HG03280 (cell line): ENCODE measurements around the gene ISYNA1.

Experiments used
- ATAC-seq: cut with Tn5 transposase; IDR thresholded peaks from one replicate; pipeline ENCODE4 v1.9.1; 2021; ENCODE audit warnings: mild to moderate bottlenecking, moderate library complexity; ENCODE audit not compliant: unreplicated experiment

Gene ISYNA1

DNA sequence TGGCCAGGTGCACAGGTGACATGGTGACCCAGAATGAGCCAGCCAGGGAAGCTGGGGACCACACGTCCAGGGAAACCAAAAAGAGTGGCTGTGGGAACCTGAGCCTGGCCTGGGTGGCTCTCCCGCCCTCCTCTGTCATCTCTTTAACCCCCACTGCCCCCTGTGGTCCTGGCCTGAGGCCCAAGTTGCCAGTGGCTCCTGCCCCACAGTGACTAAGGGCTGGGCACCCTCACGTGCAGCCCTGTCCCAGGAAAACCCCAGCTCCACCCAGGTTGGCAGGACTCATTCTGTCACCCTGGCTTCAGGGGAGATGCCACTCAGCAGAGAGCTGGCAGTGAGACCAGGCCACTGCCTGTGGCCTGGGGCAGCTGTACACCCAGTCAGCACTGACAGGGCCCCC lies 30.6 kb upstream of the ISYNA1 start:
- no peak for ATAC-seq

DNA sequence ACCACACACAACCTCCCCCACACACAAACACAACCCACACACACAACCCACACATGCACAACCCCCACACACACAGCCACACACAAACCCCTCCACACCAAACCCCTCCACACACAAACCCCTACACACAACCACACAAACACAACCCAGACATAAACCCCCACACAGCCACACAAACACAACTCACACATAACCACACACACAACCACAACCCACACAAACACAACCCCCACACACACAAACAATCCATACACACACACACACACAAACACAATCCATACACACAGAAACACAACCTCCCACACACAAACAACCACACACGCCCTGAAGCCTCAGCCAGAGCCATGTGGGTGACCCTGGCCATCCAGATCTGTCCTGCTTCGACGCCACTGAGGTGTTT lies 30.0 kb upstream of the ISYNA1 start:
- ATAC-seq: no peak

DNA sequence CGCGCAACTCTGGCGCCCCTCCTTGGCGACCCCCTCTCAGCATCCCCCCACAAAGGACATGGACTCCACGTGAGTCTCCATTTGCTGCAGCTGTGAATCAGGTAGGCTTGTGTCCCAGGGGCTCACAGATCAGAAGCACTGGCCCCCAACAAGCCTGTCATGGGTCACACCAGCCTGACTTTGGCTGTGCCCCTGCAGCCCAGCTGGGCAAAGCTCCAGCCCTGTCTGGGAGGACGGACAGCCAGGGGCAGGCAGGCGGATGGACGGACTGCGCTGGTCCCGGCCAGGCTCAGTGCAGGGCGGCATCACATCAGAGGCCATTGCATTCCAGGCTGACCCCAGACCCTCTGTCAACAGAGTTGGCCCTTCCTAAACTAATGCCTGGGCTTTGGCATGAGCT lies 28.4 kb upstream of the ISYNA1 start:
- no peak for ATAC-seq

DNA sequence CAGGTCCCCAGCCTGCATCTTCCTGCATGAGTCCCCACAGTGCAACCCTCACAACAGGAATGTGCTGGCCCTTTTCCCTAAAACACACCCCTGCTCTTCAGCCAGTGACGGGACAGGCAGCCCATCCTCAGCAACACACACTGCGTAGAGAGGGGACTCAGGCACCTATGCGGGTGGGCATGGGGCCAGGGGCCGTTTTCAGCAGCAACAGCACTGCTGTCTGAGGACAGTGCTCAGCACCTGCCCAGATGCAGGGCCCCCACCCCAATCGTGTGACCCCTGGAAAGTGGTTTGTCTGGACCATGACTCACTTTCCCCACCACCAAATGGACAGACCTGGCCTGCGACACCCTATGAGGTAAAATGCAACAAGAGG lies 28.0 kb upstream of the ISYNA1 start:
- no peak for ATAC-seq

DNA sequence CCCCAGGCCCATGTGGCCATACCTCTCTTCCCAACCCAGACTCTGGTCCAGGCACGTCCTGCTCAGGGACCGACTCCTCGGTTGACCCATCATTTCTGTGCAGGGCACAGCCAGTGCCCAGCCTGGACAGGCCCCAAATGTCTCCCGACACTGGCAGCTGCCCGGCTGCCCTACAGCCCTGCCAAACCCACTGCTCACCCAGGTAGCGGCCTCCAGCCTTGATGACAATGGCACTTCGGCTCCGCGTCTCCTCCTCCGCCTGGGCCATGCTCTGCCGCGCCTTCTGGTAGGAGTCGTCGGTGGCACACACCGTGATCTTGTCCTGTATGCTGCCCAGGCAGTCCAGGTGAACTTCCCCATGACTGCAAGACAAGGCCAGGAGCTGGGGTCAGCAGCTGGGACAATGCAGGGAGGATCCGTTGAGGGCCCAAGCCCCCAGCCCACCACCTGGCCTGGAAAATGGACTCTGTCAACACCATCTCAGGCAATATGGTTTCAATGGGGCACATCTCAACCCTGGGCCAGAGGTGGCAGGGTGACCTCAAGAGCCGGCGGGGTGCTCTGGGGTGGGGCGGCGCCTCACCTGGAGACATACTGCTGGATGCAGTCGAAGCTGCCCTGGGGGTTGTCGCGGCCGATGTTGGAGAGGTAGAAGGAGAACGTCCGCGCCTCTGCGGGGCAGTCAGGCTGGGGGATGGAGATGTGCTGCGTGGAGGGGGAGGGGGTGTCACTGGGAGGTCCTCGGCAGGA lies 27.5 kb upstream of the ISYNA1 start:
- ATAC-seq: no peak

DNA sequence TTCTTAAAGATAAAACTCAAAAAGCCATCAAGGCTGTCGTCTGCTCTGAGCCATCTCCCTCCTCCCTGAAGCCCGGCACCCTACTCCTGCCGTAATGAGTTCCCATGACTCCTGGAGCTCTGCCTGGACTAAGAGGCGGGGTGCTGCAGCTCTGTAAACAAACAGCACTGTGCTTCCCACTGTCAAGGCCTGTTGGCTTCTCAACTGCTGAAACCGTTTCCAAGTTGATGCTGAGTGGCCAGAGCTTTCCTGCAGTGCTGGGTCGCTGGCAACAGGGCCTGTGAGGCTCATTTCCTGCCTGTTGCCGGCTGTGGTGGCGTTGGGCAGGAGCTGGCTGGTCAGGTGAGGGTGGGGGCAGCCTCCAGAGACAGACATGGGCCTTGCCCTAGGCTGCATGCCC lies 26.7 kb upstream of the ISYNA1 start:
- ATAC-seq: no peak

DNA sequence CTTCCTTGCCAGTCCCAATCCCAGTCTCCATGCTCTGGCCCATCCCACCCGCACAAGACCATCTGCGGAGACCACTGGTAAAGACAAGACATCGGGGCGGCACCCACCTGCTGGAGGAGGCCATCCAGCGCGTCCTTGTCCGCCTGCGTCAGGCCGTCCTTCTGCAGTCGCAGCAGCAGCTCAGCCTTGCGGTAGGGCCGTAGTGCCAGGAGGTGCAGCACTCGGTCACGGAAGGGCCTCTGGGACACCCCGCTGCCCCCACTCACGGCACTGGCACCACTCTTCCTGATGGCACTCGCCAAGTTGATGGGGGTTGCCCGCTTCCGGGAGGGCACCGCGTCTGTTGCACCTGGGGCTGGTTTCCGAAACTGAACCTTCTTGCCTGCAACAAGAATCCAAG lies 23.5 kb upstream of the ISYNA1 start:
- no peak for ATAC-seq

DNA sequence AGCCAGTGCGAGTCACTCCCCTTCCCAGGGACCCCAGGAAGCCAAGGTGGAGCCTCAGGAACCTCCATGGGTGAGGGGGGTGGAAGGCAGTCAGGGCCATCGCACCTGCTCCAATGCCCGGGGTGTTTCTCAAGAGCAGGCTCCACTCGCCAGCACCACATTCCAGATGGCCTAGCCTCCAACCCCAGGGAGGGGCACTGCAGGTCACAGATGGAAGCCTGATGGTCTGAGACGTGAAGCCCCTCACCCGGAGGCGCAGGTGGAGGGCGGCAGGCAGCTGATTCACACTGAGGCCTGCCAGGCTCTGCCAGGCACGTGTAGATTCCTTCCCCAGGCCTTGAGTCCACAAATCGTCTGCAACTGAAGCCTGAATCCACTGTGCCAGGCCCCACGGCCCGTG lies 23.0 kb upstream of the ISYNA1 start:
- no peak for ATAC-seq

DNA sequence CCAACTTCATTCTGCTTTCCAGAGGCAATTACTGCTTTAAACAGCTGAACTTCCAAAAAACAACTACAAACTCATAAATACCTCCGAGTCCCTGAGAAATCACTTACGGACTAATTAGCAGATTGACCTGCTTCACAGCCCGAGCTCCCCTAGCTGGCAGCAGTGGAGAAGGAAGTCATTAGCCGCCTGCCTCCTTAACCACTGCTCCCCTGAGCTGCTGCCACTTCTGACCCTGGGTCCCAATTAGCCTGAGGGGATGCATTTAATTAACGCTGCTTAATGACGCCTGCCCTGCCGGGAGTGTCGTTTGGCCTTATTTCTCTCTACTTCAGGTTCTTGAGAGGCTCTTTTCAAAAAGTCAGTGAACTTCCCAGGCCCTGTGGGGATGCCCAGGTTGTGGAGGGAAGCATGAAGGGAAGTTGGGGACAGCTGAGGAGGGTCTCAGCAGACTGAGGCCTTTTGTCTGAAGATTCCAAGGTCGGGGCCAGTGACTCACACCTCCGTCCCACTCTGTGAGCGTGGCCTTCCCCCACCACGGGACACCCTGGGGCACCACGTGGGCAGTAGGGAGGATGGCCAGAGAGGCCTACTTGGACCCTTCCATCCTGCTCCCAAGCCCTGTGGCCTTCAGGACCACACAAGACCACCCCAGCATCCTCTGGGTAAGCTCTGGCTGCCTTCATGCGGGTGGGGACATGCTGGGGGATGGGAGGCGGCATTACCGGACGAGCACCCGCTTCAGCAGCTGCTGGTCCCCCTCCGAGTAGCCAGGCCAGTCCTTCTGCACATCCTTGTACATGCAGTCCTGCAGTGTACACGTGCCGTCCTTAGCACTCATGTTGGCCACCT lies 19.8 kb upstream of the ISYNA1 start:
- no peak for ATAC-seq

DNA sequence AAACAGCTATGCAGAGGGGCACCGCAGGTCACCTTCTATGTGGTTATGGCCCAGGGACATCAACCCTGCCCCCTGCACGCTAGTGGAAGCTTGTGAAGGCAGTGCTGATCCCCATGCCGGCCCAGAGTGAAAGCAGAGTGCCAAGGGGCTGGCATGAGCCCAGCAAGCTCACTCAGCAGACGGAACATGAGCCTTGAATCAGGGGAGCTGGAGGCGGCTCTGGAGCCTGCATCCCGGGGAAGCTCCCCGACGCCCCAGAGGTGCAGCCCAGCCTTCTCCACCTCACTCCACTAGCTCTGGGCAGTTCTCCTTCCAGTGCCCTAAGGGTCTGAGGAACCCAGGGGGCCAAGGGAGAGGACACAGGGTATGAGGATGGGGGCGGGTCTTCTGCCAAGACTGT lies 19.0 kb upstream of the ISYNA1 start:
- no peak for ATAC-seq

DNA sequence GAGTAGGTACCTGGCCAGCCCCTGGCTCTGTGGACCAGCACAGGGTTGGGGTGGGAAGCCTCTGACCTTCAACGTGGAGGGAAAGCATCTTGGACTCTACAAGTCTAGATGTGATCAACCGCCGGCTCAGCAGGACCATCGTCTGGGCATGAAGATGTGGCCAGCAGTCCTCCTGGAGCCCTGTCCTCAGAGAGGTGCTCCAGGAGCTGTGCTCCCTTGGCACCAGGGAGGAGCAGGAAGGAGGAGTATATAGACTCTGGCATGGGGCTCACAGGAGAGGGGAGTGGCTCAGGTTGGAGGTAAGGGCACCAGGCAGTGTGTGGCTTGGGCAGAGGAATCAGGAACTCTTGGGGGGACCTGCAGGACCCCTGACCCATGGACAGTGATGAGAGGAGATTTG lies 18.3 kb upstream of the ISYNA1 start:
- ATAC-seq: no peak

DNA sequence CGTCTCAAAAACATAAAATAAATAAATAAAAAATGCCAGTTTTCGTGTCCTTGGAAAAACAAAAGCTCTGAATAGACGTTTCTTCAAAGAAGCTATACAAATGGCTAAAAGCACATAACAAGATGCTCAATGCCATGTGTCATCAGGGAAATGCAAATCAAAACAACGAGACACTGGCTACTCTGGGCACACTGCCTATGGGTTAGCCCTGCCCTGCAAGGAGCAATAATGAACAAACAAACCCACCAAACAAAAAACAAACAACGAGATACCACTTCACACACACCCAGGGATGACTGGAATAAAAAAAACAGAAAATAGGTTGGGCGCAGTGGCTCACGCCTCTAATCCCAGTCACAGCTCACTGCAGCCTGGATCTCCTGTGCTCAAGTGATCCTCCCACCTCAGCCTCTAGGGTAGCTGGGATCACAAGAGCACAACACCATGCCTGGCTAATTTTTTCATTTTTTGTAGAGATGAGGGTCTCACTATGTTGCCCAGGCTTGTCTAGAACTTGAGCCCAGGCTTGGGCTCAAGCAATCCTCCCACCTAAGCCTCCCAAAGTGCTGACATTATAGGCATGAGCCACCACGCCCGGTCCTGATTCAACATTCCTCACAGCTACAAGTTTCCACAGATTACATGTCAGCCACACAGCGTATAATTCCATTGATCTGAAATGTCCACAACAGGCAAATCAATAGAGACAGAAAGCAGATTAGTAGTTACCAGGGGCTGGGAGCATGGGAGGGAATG lies 15.5 kb upstream of the ISYNA1 start:
- ATAC-seq: no peak

DNA sequence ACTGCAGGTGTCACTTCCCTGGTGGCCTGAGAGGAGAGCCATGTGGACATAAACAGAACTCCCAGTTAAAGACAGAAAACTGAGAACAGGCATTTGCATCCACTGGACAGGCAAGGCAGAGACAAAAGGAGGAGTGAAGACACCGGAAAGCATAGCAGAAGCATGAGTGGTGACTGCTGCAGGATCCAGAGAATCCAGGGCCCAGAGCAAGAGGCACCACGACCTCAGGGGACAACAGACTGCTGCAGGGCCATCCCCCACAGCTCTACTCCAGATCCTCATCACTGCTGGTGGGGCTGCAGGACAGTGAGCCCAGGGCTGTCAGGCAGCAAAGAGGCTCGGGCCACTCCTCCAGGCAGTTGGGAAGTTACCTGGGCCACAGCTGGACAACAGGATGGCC lies 14.5 kb upstream of the ISYNA1 start:
- ATAC-seq: no peak

DNA sequence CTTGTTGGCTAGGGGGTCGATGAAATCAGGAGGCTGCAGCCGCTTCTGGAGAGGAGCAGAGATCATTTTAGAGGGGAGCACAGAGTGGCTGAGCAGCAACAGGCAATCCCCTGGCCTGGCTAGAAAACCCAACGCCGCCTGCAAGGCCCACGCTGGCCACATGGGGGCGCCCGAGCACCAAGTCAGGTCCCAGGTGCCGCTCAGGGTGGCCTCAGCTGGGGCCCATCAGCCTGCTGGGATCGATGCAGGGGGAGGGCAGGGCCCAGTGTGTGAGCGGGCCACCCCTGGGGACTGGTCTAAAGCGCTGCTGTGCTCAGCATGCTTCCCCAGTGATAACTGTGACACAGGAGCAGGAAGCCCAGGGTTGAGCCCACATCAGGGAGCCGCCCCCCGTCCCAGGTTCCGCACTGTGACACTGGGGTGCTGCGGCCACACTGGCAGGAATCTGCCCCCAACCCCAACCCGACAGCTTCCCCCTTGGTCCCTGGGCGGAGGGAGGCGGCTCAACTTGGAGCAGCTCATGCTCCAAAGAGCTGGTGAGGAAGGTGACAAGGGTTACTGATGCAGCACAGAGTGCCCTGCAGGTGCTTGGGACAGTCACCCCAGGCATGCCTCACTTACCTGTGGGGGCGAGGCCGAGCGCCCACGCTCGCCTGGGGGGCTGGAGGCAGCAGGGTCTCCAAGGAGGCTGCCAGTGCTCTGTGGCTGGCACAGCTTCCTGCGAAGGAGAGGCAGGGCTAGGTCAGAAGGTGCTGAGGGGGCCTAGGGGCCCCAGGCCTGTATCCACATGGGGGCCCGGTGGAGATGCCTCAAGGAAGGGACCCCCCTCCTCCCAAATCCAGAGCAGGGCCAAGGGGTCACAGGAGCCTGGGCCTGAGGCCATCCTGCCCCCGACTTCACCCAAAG lies 13.3 kb upstream of the ISYNA1 start:
- ATAC-seq: peak; percentile 51

DNA sequence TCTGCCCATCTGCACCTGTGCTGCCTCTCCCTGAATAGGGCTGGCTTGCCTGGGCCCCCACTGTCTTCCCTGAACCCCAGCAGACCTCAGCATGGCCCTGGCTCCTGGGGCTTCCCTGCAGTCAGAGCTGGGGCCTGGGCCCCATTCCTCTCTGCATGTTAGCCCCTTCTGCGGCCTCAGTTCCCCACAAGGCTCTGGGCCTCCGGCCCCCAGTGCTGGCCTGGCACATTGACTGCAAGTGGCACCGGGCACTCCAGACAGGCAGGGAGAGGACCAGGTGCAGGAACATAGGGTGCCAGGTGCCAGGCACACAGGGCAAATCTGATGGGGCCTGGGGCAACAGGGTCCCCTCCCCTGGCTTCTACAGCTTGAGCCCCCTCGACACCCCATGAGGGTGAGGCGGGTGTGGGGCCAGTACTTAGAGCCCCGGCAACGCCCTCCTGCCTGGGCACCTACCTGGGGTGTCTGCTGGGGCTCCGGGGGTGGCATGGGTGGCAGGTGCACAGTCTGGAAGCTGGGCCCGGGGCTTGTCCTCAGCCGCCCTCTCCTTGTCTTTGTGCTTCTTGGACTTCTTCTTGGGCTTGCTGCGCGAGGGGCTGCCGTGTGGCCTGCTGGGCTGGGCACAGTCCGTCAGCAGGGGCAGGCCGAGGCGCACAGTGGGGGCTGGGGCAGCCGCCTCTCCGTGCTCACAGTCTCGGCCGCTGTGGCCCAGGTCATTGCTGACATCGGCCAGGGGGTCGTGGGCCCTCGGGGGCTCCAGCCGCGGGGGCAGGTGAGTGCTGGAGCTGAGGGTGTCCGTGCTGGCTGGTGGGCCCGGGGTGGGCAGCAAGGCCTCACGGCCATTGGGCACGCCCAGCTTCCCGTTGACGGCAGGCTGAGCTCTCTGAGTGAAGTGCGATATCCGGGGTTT lies 12.3 kb upstream of the ISYNA1 start:
- ATAC-seq: no peak

DNA sequence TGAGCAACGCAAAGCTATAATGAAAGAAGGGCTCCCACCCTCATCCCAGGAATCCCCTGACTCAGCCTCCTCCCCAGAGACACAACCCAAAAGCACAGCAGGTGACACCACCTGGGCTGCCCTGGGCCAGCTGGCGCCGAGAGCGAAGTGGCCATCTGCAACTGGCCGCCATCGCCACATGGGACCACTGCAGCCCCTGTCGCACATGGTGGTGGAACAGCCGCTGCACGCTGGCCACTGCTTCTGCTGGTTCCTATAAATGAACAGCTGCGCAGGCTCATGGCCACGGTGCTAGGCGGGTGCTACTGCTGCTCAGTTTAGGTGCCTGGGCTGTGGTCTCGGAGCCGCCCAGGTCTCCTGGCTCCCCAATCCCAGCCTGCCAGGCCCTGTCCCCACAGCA lies 11.6 kb upstream of the ISYNA1 start:
- ATAC-seq: no peak

DNA sequence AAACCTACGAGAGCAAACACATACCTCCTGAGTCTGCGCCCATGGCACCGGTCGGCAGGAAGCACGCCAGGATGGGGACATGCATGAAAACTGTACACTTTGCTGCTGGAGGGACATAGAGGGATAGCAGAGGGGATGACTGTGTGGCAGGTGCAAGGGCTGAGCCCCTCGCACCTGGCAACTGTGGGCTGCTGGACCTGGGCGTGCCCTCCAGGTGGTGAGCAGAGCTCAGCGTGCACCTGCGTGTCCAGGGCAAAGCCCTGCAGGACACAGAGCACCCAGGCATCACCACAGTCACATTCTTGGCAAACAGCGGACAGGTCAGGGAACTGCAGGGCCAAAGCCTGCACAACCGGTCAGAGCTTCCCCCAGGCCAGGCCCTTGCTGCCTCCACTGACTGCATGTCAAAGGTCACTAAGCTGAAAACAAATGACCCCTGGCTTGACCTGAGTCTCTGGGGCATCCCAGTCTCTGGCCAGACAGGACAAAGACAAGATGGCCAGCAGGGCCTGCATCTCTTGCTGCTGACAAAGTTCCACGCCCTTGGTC lies 9.0 kb upstream of the ISYNA1 start:
- ATAC-seq: no peak

DNA sequence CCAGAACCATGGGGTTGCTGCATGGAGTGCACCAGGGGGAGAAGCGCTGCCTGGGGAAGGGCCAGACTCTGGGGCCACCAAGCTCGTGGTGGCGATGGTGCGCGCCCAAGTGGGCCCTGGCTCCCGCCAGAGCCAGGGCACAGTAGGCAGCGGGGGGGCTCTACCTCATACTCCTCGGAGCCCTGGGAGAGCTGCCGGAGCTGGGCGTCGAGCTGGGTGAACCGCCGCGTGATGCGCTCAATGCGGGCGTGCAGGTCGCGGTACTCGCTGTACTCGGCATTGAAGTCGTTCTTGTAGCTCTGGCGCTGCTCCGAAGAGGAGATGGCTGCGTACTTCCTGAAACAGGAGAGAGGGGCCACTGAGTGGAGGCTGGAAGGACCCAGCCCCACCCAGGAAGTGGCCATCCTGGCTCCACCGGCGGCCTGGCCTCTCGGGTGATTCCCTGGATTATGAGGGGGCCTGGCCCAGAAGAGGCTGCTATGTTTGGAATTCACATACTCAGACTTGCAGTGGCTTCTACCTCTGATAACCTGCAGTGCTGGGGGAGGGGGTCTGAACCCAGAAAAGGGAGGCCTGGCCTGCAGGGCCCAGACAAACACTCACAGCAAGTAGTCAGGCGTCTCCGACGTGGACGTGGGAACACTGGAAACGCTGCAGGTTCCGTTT lies 8.3 kb upstream of the ISYNA1 start:
- no peak for ATAC-seq
